Activated naive CD8-positive, alpha-beta T cell treated with anti-CD3 and anti-CD28 coated beads, Interleukin-2, amount 50 U/mL, for 16 hours (primary cell): ENCODE data around the gene NOMO2.
"Not testable (repeated sequence)": the region's sequence is repeated elsewhere in the genome, so short reads cannot be mapped to it uniquely, and the experiment has no call there.

ENCODE experiments used
- DNase-seq: peaks from one replicate; pipeline ENCODE4 v3.0.0-alpha.2; 2020; ENCODE audit warnings: low read depth, low spot score

Gene NOMO2

DNA sequence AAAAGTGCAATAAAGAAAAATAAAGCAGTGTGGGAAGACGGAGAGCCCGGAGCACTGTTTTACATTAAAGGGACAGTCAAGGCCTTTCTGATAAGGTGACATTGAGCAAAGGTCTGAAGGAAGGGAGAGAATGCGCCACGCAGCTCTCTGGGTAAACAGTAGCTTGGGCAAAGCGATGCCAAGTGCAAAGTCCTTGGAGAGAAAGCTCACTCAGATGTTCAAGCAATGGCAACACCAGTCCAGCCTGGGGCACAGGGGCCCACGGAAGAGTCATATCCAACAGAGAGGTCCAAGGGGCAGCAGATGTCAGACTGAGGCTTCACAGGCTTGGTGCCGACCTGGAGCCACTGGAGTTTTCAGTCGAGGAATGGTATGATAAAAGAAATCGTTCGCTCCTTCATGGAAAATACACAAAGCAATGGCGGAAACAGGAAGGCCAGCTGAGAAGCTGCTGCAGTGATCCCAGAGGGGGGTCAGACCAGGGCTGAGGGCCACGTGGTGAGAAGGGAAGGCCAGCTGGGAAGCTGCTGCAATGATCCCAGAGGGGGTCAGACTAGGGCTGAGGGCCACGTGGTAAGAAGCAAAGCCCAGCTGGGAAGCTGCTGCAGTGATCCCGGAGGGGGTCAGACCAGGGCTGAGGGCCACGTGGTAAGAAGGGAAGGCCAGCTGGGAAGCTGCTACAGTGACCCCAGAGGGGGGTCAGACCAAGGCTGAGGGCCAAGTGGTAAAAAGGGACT, 40.3 kb downstream of the NOMO2 start:
- not testable (repeated sequence) for DNase-seq

DNA sequence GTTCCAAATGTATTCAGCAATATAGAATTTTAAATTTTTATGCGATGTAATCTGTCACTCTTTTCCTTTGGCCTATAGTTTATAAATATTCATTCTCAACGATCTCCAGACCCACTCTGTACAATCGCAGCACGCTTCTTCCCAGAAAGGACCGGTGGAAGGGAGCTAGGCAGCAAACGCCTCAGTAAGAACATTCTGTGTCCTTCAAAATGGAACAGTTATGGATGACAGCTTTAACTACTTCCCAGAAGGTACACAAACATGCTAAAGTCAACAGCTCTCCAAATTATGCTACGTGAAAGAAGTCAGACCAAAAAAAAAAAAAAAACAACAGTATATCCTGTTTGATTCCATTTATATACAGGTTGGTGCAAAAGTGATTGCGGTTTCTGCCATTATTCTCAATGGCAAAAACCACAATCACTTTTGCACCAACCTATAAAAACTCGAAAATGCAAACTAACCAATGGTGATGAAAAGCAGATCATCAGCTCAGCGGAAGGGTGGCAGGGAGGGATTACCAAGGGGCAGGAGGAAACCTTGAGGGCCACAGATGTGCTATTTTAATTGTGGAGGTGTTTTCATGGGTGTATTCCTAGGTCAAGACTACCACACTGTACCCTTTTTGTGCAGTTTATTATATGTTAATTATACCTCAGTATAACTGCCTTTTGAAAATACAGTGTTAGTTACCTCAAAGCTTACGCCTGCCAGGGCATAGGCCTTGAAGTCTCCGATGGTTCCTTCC, 43.2 kb downstream of the NOMO2 start:
- DNase-seq = not testable (repeated sequence)

DNA sequence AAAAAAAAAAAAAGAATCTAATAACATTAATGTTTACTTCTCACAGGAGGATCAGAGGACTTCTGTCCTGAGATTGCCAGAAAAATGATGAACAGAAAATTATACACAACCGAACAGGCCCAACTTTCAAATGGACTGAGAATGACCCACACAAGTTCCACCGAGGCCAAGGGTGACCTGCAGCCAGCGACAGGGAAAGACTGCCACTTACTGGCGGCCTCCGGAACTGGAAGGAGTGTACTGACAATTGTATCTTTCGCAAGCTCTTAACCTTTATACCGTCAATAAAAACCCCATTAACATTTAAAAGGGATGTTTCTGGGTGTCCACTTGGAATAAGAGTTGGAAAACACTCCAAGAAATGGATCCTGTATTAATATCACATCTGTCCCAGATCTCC, 63.5 kb downstream of the NOMO2 start:
- not testable (repeated sequence) for DNase-seq

DNA sequence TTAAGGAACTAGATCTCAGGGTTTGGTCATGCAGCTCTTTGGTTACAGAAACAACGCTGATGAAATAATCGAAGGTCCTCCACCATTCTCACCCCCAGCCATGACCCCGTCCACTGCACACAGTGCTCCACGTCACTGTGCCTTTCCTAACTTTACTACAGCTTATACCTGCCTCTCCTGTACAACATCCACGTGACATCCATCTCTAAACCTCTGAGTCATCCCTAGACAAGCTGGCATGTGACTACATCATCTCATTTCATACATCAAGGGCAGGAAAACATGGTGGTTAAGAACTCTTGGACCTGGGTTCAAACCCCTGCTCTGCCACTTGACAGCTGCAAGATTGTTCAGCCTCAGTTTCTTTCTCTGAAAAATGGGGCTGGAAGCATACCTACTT, 64.9 kb downstream of the NOMO2 start:
- not testable (repeated sequence) for DNase-seq

DNA sequence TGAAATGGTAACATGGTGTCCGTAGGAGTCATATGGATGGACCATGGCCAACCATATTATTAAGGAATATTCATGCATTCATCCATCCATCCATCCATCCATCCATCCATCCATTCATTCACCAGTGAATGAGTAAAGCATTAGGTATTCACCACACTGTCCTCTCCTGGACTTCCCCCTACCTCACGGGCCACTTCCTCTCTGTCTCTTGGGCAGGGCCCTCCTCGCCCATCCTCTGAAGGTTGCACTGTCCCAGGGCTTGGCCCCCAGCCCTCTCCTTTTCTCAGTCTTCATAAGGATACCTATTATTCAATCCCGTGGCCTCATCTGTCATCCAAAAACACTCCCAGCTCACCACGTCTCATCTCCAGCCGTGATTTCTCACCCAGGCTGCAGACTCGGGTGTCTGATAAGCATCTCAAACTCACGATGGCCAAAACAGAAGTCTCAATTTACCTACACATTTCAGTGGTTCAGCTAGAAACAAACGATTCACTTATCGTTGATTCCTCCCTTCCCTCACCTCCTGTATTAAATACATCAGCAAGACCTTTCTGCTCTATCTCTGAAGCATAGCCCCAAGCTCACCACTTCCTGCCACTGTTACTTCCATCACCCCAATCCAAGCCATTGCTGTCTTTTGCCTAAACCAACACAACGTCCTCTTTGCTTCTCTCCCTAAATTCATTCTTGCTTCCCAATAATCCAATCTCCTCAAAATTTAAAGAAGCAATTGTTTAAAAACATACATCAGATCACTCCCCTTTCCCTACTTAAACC, 69.6 kb downstream of the NOMO2 start:
- DNase-seq = not testable (repeated sequence)

DNA sequence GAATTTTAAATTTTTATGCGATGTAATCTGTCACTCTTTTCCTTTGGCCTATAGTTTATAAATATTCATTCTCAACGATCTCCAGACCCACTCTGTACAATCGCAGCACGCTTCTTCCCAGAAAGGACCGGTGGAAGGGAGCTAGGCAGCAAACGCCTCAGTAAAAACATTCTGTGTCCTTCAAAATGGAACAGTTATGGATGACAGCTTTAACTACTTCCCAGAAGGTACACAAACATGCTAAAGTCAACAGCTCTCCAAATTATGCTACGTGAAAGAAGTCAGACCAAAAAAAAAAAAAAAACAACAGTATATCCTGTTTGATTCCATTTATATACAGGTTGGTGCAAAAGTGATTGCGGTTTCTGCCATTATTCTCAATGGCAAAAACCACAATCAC, 125.9 kb downstream of the NOMO2 start:
- not testable (repeated sequence) for DNase-seq

DNA sequence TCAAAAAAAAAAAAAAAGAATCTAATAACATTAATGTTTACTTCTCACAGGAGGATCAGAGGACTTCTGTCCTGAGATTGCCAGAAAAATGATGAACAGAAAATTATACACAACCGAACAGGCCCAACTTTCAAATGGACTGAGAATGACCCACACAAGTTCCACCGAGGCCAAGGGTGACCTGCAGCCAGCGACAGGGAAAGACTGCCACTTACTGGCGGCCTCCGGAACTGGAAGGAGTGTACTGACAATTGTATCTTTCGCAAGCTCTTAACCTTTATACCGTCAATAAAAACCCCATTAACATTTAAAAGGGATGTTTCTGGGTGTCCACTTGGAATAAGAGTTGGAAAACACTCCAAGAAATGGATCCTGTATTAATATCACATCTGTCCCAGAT, 146.1 kb downstream of the NOMO2 start:
- not testable (repeated sequence) for DNase-seq

DNA sequence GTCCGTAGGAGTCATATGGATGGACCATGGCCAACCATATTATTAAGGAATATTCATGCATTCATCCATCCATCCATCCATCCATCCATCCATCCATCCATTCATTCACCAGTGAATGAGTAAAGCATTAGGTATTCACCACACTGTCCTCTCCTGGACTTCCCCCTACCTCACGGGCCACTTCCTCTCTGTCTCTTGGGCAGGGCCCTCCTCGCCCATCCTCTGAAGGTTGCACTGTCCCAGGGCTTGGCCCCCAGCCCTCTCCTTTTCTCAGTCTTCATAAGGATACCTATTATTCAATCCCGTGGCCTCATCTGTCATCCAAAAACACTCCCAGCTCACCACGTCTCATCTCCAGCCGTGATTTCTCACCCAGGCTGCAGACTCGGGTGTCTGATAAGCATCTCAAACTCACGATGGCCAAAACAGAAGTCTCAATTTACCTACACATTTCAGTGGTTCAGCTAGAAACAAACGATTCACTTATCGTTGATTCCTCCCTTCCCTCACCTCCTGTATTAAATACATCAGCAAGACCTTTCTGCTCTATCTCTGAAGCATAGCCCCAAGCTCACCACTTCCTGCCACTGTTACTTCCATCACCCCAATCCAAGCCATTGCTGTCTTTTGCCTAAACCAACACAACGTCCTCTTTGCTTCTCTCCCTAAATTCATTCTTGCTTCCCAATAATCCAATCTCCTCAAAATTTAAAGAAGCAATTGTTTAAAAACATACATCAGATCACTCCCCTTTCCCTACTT, 152.2 kb downstream of the NOMO2 start:
- not testable (repeated sequence) for DNase-seq

DNA sequence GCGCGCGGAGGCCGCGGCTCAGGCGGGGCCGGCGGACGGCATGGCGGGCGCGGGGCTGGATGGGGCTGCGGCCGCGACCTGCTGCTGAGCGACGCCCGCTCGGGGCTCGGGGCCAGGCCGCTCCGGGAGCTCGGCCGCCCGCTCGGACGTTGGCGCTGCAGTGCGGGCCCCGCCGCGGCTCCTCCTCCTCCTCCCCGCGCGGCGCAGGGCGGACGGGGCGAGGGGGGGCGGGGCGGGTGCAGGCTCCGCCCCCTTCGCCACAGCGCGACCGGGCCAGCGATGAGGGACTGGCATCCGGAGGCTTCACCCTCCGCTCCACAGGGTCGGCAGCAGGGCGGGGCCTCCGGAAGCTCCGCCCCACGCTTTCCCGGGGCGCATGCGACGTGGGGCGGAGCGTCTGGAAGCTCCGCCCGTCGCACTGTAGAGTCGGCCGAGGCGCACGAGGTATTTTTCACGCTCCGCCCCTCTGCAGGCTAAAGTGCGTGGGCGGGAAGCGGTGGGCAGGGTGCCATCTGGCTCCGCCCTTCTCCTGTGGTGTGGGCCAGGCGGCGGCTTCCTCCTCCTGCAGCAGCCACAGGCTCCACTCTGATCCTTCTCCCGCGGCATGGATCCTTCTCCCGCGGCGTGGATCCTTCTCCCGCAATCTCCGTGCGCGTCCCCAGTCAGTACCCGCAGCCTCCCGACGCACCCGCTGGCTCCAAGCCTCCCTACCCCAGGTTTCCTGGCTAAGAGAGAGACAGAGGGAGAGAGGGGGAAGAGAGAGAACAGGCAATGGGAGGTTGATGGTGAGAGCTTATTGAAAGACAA, 159.8 kb downstream of the NOMO2 start:
- DNase-seq = not testable (repeated sequence)

DNA sequence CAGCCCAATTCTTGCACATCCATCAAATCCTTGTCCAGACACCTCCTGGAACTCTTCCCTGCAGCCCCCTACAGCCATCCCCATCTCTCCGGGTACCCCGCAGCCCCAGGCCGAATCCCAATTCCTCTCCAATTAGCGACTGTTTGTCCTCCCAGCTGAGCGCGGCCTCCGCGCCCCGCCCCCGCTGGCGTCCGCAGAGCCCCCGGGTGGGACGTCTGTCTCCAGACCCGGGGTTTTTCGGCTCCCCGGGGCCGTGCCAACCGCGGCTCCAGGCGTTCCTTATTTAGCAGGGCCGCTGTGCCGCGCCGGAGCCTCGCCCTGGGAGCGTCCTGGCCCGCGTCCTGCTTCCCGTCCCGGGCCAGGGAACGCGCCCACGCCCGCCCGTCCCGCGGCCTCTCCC, 160.7 kb downstream of the NOMO2 start:
- DNase-seq = not testable (repeated sequence)

DNA sequence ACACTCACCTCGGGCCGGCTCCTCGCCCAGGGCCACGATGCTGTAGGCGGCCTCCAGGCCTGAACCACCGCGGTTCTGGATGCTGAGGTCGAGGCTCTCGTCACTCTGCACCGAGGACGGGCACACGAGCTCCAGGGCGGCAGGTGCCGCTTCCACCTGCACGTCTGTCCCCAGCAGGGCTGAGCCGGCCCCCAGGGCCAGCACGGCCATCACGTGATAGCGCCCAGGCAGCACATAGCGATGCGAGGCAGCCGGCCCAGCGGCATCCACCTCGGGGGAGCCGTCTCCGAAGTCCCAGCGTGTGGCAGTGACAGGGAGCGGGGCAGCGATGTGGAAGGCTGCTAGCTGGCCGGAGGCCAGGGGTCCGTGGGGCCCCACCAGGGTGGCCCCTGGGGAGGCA, 167.5 kb downstream of the NOMO2 start:
- DNase-seq = not testable (repeated sequence)

DNA sequence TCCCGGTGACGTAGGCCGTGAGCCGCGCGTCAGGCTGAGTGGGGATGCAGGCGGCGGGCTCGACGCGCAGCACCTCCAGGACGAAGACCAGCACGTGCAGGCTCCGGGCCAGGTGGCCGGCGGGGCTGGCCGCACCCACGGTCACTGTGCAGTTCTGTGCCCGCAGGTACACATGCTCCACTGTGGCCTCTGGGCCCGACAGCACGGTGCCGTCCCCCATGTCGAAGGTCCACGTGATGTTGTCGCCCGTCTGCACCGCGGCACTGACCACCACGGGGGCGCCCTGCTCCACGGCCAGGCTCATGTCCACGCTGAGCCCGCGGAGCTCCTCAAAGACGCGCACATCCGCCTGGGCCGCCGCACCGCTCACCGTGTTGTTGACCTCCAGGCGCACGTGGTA, 174.1 kb downstream of the NOMO2 start:
- DNase-seq = not testable (repeated sequence)

DNA sequence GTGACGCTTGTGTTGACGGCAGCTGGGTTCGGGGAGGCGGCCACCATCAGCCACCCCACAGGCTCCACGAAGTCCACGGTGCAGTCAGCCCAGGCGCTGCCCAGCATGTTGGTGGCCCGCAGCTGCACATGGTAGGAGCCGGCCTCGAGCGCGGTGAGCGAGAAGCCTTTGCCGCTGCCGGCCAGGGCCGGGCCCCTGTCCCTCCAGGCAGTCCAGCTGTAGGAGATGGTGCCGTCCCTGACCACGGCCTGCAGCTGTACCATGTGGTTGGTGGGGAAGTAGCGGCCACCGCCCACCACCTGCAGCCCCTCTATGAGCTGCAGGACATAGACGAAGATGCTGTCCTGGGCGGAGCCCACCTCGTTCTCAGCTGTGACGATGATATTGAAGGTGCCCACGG, 175.4 kb downstream of the NOMO2 start:
- not testable (repeated sequence) for DNase-seq

DNA sequence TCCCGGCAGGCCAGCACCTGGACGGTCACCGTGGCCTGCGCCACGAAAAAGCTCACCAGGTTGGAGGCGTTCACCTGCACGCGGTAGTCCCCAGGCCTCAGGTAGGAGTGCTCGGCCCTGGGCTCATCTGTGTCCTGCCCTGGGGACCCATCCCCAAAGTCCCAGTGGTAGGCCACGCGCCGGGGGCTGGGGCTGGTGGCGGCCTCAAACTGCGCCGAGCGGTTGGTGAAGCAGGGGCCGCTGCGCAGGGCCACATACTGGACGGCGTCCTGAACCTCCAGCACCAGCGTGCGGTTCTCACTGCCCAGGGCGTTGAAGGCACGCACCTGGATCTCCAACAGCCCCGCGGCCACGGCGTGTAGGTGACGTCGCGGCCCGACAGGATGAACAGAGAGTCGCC, 176.6 kb downstream of the NOMO2 start:
- not testable (repeated sequence) for DNase-seq

DNA sequence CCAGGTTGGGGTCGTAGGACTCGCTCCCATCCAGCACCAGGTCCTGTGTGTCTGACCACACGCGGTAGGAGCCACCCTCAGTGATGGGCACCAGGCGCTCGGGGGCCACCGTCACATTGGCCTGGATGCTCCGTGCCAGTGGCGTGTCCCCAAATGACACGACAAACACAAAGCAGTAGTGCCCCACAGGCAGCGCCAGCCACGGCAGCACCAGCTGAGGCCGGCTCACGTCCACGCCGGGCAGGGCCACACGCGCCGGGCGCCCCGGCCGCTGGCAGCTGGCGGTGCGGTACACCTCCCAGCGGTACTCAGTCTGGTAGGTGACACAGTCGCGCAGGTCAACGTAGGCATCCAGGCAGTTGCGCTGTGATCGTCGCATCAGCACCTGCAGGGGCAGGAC, 177.0 kb downstream of the NOMO2 start:
- DNase-seq = not testable (repeated sequence)

DNA sequence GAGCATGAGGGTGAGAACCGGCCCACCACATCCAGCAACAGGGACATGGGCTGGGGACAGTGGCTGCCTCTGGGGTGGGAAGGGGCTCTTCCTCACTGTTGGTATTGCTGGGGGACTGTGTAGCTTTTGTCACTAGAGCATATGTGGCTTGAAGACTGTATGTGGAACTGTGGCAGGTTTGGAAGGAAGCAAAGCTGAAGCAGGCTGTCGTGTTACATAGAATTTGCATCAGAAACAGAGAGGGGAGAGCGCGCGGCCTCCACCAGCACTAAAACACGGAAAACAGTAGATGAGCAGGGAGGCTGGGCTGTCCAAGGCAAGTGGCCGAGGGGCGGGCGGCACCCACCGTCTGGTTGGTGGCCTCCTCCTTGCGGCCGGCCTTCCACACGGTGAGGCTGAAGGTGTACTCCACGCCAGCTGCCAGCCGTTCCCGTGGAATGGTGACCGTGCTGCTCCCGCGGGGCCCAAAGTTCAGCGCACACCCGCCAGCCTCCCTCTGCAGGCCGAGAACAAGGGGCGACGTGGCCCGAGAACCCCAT, 177.7 kb downstream of the NOMO2 start:
- DNase-seq = not testable (repeated sequence)

DNA sequence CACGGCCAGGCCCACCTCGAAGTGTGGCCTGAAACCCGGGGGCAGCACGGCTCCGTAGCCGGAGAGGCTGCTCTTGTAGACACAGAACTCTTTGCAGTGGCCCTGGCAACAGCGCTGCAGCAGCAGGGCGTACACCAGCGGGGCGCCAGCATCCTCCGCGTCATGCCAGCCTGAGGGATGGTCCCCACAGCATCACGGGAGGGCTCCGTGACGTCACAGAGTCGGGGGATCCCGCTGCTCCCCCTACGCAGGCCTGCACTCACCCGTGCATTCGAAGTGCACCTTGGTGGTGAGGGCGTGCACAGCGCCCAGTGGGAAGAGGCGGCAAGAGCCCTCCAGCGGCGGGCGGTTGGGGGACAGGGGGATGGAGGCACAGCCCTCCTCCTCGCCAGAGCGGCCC, 179.2 kb downstream of the NOMO2 start:
- DNase-seq = not testable (repeated sequence)
